Ishikawa (cell line): ENCODE data around the gene TSPAN12.

Source experiments
- CEBPB ChIP-seq: IDR thresholded peaks from 2 replicates; pipeline ENCODE4 v1.6.1; 2012
- CREB1 ChIP-seq: IDR thresholded peaks from 2 replicates; pipeline ENCODE4 v1.6.1; 2012; ENCODE audit warnings: low read depth
- EGR1 ChIP-seq: IDR thresholded peaks from 2 replicates; pipeline ENCODE4 v1.6.1; 2012
- EP300 ChIP-seq: IDR thresholded peaks from 2 replicates; pipeline ENCODE4 v1.6.1; 2012; ENCODE audit warnings: borderline replicate concordance
- FOXM1 ChIP-seq: IDR thresholded peaks from 2 replicates; pipeline ENCODE4 v1.6.1; 2012; ENCODE audit warnings: low read depth, borderline replicate concordance
- NFIC ChIP-seq: IDR thresholded peaks from 2 replicates; pipeline ENCODE4 v1.6.1; 2012
- RAD21 ChIP-seq: IDR thresholded peaks from 2 replicates; pipeline ENCODE4 v1.6.1; 2012; ENCODE audit warnings: low read depth
- REST ChIP-seq: IDR thresholded peaks from 2 replicates; pipeline ENCODE4 v1.6.1; 2012; ENCODE audit warnings: low read depth, mild to moderate bottlenecking
- TAF1 ChIP-seq: IDR thresholded peaks from 2 replicates; pipeline ENCODE4 v1.6.1; 2012; ENCODE audit warnings: low read depth, mild to moderate bottlenecking
- TCF12 ChIP-seq: IDR thresholded peaks from 2 replicates; pipeline ENCODE4 v1.6.1; 2012; ENCODE audit warnings: low read depth
- TEAD4 ChIP-seq: IDR thresholded peaks from 2 replicates; pipeline ENCODE4 v1.6.1; 2012
- YY1 ChIP-seq: IDR thresholded peaks from 2 replicates; pipeline ENCODE4 v1.6.1; 2012; ENCODE audit warnings: low read depth
- ZBTB7A ChIP-seq: IDR thresholded peaks from 2 replicates; pipeline ENCODE4 v1.6.1; 2012; ENCODE audit warnings: low read depth
- TF ChIP-seq, protein P1 (sequence below): IDR thresholded peaks from 2 replicates; pipeline ENCODE4 v1.6.1; 2012
- TF ChIP-seq, protein P2 (sequence below): IDR thresholded peaks from 2 replicates; pipeline ENCODE4 v1.6.1; 2012

Gene TSPAN12

DNA sequence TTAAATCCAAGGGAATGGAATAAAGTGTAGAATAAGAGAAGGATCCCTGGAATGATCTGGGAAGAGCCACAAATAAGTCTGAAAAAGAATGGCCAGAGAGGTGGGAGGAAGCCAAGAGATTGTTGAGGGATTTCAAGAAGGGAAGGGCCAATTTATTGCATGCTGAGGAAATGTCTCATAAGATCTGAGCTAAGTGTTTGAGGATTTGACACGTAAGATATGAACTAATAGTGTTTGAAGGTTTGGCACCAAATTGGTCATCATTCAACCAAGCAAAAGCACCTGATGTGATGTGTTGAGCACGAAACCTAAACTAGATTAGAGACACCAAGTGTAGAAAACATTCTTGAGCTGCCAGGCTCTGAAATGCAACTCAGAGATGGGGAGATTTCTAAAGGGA, 97.9 kb downstream of the TSPAN12 start:
- TF ChIP-seq EP300 = no peak
- TF ChIP-seq NFIC = no peak
- TF ChIP-seq, protein P1, sequence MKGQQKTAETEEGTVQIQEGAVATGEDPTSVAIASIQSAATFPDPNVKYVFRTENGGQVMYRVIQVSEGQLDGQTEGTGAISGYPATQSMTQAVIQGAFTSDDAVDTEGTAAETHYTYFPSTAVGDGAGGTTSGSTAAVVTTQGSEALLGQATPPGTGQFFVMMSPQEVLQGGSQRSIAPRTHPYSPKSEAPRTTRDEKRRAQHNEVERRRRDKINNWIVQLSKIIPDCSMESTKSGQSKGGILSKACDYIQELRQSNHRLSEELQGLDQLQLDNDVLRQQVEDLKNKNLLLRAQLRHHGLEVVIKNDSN = no peak

GRCh38 chr7:120743128-120743527, 114.8 kb downstream of the TSPAN12 start:
- TF ChIP-seq TCF12 (no peak), EP300 (no peak), FOXM1 (no peak), REST (no peak), NFIC (no peak), TEAD4 (no peak), CREB1 (no peak), TAF1 (no peak), CEBPB (no peak), ZBTB7A (no peak), EGR1 (no peak), RAD21 (no peak), YY1 (no peak)
- TF ChIP-seq, protein P2, sequence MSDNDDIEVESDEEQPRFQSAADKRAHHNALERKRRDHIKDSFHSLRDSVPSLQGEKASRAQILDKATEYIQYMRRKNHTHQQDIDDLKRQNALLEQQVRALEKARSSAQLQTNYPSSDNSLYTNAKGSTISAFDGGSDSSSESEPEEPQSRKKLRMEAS = no peak
- TF ChIP-seq, protein P1 = no peak

- TF ChIP-seq NFIC = no peak
- TF ChIP-seq TEAD4 = no peak
- no peak for TF ChIP-seq CREB1
- TF ChIP-seq YY1 = no peak
- TF ChIP-seq TCF12 = no peak
- no peak for TF ChIP-seq ZBTB7A
- TF ChIP-seq, protein P2 = no peak
These were observed 115.6 kb downstream of the TSPAN12 start for GRCh38 chr7:120742372-120742771.

- TF ChIP-seq CEBPB (no peak), RAD21 (no peak), CREB1 (no peak), TEAD4 (no peak)
These were observed 116.4 kb downstream of the TSPAN12 start for GRCh38 chr7:120741371-120742042.

- TF ChIP-seq TAF1 (no peak), CEBPB (no peak), RAD21 (no peak), CREB1 (no peak), TCF12 (no peak), FOXM1 (no peak), EP300 (no peak), YY1 (no peak), REST (no peak), TEAD4 (no peak), EGR1 (no peak), ZBTB7A (no peak), NFIC (no peak)
- TF ChIP-seq, protein P1 = no peak
- TF ChIP-seq, protein P2 = no peak
These were observed 117.6 kb downstream of the TSPAN12 start for GRCh38 chr7:120740348-120740747.

GRCh38 chr7:120738816-120739215, 119.1 kb downstream of the TSPAN12 start:
- TF ChIP-seq RAD21 (no peak), YY1 (no peak), NFIC (no peak), FOXM1 (no peak), TAF1 (no peak), TCF12 (no peak), CREB1 (no peak), EP300 (no peak), CEBPB (no peak), ZBTB7A (no peak), EGR1 (no peak), TEAD4 (no peak), REST (no peak)
- TF ChIP-seq, protein P2 = no peak
- TF ChIP-seq, protein P1 = no peak
